GM18499 (cell line): ENCODE data around the gene EEFSEC.

Experiments used
- ATAC-seq: cut with Tn5 transposase; IDR thresholded peaks from one replicate; pipeline ENCODE4 v1.9.1; 2021; ENCODE audit warnings: moderate number of reproducible peaks; ENCODE audit not compliant: insufficient read depth, unreplicated experiment

EEFSEC gene

DNA sequence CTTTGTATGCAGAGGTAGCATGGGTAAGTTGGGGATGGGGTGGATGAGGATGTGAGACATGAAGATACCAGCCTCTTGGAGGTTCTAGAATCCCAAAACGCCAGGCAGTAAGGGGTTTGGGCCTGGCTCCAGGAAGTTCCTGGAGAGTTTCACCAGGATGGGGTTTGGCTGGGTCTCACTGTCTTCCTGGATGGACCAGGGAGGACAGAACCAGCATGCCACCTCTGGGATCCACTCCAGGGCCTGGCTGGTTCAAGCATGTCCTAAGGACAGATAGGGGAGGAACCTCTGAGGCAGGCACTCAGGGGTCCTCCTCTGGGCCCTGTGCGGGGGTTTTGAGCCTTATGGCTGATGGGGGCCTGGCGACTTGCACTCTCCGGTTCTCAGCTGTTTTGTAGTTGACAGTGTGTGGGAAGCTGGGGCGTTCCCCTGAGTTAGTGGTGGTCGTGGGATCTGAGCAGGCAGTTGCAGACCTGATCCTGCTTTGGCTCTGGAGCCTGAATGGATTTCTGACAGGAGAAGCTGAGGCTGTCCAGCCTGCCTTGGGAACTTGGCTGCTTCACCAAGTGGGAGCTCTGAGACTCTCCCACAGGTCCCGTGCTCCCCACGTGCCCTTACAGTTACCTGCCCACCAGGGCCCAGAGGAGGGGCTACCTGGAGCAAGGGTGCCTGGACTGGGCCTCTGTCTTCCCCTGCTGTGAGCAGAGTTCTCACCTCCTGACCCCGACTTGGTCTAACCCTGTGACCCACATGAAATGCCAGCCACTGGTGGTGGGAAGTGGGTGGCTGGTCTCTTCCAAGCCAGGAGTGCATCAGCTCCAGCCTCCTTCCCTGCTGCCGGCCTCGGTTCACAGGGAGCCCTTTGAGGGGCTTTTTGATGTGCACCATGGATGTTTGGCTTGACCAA is 128.4 kb downstream of the EEFSEC start:
- ATAC-seq, result no peak

DNA sequence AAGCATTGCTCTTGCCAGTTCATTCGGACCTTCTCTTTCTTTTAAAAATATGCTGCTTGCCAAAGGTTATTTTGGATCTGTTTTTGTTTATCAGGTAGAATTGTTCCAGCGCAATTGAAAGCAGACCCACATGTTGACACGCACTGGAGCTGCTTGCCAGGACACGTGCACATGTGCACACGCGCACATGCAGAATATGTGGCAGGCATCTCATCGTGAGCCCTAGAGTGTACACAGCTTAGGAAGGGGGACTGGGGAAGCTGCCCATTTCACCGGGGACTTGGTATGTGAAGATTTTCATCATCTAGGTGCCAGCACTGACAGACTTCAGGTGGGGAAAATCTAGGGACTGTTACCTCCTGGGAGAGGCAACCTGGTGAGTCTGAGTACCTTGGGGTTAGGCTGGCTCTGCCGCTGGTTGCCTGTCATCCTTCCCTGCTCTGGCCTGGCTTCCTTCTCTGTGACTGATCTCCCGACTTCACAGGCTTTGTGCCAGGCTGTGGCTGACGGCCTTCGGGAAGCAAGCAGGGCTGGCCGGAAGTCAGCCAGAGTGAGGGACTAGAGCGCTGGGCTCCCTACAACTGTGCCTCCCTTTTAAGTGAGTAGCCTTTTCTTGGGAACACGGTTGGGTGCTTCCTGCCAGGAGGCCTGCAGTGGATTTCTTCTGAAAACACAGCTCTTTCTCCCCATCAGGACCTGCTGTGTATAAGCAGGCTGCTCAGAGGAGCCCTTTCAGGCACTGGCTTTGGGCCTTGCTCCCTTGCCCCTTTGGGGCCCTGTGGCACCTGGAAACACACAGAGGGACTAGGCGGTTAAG is 129.3 kb downstream of the EEFSEC start:
- ATAC-seq, result no peak

DNA sequence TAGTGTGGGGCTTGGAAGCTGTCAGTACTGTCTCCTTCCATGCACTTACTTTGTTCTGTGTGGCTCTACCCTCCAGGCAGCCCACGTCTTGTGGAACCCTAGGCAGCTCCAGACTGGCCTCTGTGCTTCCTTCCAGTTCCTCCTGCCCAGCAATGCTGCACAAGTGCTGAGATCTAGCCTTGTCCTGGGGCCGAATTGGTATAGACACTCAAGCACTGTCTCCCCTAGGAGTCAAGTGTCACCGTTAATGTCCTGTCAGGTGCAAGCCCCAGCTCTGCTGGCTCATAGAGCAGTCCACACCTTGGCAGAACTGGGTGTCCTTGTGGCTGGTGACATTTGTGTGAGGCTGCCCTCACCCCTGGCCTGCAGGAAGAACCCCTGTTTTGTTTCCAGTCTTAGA is 130.1 kb downstream of the EEFSEC start:
- no peak for ATAC-seq

DNA sequence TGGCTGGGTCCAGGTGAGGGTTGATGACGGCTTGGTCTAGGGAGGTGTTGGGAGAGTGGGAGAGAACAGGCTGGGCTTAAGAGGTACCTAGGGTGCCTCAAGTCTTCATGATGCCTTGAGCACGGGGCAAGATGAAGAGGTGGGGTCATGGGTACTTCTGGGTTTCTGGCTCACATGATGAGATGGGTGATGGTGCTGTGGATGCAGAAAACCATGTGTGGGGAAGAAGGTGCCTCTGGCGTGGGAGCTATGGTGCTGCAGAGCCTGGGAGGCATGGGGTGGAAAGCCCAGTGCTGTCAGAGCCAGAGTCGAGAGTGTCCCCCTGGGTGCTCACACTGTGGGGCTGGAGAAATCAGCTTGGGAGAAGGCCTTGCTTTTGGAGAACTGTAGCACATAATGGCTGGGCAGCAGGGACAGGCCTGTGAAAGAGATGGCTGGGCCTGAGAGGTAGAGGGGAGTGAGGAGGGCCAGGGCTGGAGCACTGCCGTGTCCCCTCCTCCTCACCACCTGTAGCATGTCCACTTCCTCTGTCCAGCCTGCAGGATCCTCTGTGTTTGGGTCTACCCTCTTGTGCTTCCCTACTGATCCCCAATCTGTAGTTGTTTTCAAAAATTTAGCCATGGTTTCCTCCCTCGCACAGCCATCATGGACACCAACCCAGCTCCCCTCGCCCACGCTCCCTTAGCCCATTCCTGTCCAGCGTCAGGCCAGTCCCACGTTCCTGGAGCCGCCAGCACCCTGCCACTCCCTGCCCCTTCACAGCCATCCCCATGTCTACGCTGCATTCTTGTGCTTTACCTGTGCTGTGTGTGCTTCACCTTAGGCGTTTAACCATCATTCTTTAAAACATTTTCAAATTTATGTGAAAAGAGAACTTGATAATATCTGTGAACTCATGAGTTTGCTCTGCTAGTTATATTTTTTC is 132.0 kb downstream of the EEFSEC start:
- ATAC-seq, result no peak

DNA sequence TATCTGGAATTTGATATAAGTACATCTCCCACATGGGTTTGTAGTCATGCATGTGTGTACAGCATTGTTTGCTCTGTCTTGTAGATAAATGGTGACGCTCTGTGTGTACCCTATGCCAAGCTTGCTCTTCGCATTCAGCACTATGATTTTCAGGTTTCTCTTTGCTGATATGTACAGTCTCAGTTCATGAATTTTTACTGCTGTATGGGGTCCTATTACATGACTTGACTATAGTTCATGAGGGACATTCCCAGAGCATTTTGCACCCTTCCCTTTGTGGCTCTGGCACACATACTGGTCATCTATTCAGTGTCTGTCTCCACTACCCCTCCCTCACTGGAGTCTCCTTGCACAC is 132.7 kb downstream of the EEFSEC start:
- ATAC-seq, result no peak

DNA sequence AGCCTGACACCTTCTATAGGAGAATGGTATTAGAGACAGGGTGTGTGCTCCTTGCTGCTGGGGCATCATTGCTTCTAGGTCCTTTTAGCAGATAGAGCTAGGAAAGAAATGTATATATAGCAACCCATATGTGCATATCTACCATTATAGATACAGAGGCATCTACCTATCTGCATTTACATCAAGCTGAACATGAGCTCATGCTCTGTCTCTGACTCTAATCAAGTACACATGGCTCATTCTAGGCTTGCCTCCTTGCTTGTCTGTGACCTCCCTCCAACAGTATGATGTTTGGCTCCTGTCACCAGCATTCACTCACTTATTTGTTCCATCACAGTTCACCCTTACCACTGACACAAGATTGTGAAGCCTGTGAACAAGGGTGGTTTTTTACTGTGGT is 133.4 kb downstream of the EEFSEC start:
- no peak for ATAC-seq

DNA sequence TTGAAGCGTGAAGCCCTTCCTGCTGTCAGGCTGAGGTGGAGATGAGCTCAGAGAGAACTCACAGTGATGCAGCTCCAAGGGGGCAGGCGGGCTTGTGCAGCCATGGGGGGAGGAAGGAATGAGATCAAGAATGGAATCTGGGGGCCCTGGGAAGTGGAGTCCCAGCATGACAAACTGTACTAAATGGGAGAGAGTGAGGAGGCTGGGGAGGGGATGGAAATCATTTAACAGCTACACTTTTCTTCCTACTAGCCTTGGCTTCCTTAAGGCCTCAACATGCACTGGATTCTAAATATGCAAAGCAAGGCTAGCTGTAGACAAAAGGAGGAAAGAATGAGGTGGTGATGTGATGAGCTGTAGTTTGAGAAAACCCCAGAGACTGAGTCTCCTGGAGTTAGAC is 133.9 kb downstream of the EEFSEC start:
- ATAC-seq, result no peak

DNA sequence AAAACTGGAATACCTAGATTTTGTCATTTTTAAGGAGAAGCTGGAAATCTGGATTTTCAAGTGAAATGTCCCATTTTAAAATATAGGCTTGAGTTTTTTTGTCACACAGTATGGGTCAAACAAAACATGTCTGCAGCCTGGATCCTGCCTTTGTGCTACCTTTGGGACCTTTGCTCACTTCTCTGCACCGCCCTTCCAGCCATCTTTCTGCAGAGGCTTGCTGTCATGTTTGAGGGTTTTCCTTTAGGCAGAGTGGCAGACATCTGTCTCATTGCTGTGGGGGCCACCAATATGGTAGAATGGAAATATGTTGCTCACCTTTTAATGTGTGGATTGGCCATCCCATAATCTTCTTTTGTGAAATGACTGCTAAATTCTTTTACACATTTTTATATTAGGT is 136.3 kb downstream of the EEFSEC start:
- ATAC-seq, result no peak

DNA sequence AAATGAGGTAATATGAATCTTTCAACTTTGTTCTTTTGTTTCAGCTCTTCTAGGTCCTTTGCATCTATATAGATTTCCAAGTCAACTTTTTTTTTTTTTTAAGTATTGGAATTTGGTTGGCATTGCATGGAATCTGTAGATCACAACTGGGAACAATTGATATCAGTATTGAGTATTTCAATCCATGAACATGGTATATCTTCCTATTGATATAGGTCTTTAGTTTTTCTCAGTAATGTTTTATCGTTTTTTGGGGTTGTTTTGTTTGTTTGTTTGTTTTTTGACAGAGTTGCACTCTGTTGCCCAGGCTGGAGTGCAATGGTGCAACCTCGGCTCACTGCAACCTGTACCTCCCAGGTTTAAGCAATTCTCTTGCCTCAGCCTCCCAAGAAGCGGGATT is 137.2 kb downstream of the EEFSEC start:
- no peak for ATAC-seq

DNA sequence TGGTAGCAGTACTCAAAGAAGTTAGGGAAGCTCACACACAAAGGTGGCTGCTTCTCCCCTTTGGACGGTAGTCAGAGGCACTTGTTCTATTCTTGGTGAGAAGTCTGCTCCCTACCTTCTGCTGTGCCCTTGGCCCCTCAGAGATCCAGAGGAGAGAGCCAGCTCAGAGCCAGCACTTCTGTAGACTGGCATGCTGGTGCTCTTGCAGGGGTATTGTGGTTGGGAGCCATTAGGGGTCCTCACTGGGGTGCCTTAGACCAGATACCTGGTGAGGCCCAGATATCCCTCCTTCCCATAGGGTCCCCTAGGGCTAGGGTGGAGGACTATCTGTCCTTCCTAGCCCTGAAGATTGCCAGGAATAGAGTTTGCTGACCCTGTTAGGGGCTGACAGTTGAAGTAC is 140.6 kb downstream of the EEFSEC start:
- no peak for ATAC-seq

DNA sequence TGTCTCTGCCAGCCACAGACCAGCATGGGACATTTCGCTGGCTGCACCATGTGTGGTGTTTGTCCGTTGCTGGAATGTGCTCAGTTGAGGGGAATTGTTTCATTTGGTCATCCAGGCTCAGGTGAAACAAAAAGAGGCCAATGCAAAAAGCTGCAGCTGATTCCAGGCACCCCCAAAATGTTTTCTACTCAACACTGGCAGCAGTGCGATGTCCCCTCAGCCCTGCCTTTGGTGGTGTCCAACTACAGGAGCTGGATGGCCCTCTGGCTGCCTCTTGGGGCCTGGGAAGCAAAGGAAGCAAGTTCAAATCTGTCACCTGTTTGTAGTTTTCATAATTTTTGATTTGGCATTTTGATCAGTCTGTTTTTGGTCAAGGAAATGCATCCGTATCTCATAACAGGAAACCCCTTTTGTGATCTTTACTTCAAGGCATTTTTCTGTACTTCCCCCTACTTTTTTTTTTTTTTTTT is 141.8 kb downstream of the EEFSEC start:
- no peak for ATAC-seq

DNA sequence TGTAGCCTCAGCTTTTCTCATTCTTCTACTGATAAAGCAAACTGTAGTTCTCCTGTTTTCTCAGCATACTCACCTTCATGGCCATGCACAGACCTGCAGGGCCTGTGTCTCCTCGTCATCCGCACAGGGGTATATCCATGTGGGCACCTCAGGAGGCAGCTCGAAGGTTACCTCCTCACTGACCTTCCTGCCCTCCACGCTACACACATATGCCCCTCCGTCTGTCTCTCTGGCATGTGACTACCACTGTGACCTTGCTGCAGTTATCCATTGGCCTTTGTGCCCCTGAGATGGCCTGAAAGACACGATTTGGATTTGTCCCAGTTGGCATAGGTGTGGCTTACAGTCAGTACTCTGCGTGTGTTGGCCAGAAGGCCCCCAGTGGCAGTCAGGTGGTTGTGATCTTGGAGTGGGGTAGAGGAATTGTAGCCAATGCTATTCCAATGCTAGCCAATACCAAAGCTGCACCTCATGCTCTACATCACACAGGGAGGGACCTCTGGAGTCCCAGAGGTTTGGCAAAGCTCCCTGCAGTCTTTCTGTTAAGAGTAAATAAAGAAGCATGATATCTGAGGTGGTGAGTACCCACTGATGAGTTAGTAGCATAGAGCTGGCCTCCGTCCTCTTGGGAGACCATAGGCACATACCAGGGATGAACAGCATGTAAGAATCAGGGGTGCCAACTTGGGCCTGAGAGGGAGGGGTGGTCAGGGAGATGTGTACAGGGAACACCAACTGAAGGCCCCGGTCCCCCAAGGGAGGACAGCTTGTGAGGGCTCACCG is 143.4 kb downstream of the EEFSEC start:
- no peak for ATAC-seq

DNA sequence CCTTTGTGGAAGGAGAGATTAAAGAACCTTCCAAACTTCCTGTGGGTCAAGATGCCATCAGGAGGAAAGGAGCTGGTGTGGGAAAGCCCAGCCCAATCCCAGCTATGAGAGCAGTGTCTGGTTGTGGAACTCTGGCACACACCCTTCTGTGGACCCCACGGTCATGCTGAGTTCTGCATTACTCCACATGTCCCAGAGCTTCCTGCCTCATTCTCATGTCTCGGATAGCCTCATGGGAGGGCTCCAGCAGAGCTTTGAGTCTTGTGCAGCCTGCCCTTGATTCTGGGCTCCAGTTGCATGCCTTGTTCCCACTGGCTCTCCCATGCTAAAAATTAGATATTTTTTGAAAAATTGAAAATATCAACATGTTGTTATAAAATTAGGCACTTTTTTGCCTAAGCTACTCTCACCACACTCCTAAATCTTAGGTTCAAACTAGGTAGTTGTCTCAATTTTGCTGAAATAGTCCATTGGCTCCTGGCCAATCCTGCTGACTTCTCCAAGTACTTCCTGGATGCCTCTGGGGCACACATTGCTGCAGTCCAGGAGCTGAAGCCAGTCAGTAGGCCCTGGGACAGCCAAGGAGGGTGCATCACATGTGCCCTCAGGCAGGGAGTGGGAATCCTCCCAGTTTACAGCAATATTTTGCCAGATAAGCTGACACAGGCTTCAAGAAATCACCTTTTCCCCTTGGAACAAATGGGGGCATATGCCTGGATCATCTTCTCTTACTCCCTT is 144.3 kb downstream of the EEFSEC start:
- ATAC-seq, result no peak

DNA sequence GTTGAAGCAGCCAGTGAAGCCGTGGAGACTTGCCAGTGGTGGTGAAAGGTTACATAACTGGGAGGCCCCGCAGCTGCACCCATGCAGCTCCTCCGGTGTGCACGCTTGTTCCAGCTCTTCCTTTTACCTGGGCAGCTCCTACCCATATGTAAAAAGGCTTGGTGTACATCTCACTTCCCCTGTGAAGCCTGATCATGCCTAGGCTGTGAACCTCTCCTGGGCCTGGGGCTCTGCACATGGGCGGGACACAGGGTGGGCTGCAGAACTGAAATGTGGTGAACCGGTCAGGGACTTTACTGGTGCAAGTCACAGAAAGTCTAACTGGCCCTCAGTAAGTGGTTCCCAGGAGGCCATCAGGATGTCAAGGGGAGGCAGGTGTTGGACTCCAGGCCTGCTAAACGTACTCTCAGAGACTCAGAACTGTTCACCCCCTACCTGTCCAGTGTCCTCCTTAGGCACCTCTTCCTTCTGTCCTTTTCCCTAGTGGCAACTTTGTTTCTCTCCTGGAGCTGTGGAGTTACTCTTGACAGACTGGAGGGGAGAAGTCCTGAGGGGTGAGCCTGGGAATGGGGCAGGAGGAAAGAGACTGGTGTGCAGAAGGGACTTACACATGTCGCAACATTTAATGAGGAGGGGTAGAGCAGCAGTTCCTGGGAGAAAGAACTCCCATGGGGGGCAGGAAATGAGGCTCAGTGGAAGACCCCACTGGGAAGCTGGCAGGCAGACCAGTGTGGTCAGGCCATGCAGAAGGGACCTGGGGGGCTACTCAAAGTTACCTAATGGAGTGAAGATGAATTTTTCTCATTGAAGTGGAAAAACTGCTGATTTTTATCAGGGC is 148.1 kb downstream of the EEFSEC start:
- ATAC-seq, result no peak

DNA sequence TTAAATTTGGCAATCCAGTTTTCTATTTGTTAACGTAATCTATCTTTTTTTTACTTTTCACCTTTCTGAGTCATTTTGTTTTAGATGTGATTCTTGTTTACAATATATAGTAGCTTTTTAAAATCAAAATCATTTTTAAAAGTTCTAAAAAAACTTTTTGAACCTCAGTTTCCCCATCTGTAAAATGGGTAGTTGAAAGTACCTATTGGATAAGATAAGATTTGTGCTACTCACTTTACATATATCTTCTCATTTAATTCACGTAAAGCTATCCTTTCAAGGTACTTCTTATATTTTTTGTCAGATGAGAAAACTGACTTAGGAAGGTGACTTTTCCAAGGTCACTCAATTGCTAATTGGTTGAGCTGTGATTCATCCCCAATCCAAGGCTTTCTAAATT is 153.2 kb downstream of the EEFSEC start:
- ATAC-seq, result no peak

DNA sequence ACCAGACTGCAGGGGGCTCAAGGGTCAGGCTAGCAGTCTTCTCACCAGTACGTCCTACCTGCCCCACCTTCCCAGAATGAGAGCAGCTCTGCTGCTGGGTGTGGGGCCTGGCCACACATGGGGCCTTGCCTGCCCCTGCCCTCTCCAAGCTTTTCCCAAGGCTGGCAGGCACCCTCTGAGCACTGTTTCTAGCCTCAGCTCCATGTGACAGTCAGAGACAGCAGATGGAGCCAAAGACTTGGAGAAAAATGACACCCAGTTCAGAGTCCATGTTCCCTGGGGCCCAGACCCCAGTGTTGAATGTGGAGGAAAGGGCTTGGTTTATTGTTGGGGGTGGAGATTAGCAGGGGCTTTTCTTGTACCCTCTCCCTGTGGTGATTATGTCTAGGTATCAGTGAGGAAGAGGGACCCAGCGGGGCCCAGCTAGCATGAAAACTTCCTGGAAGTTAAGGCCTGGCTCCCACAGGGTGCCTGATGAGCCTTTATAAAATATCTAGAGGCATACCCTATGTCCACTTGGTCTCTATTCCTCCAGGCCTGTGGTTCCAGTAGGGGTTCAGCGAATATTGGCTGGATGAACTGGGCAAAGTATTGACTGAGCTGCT is 153.8 kb downstream of the EEFSEC start:
- ATAC-seq, result no peak

DNA sequence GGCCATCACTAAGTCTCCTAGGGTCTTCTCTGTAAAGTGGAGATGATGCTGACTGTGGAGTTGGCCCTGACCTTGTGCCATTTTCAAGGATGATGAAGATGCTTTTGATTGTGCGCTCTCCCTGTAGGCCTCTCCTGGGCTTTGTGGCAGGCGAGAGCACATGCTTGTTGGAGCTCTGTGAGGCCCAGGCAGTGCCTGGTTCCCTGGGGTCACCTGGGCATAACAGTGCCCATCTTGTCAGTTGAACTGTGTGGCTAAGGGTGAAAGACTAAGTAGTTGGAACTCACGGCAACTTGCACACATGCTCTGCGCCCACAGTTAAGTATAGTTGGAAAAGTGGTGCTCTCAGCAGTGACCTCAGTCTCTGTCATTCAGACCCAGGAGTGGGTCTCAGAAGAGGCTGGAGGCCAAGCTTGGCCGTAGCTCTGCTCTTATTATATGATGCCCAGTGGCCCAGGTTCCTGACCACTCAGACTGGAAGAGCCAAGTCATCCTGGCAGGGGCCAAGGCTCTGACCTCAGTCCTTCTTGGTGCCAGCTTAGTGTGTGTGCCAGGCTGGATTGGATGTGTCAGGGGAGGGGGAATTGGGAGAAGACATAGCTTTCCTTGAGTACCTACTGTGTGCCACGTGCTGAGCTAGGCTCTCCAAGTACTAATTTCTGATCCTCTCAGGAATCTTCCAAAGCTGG is 154.6 kb downstream of the EEFSEC start:
- ATAC-seq, result no peak
